Uterus (tissue), 2 donors: ENCODE results near the gene PKP4.
"Not testable (repeated sequence)": the region's sequence is repeated elsewhere in the genome, so short reads cannot be mapped to it uniquely, and the experiment has no call there.

ENCODE experiments used
- POLR2A ChIP-seq, 2 donors: fragments of 450-650 bp; IDR thresholded peaks; one replicate each; pipeline ENCODE4 v1.6.1; 2016; ENCODE audit warnings: antibody characterized with exemption in 2 of 2, mild to moderate bottlenecking in 1 of 2, moderate library complexity in 1 of 2
- TF ChIP-seq, protein P1 (sequence below), 4 experiments: fragments of 200-600 bp in 2 of 4; fragments of 450-650 bp in 2 of 4; sonication (generic) in 2 of 4; IDR thresholded peaks; one replicate each; pipeline ENCODE4 v1.5.1; 2016 to 2019; ENCODE audit warnings: antibody characterized with exemption in 4 of 4, mild to moderate bottlenecking in 2 of 4, moderate library complexity in 1 of 4

DNA sequence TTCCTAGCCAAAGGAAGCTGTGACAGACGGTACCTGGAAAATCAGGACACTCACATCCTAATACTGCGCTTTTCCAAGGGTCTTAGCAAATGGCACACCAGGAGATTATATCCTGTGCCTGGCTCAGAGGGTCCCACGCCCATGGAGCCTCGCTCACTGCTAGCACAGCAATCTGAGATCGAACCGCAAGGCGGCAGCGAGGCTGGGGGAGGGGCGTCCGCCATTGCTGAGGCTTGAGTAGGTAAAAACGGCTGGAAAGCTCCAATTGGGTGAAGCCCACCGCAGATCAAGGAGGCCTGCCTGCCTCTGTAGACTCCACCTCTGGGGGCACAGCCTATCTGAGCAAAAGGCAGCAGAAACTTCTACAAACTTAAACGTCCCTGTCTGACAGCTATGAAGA lies 23.0 kb upstream of the PKP4 start:
- TF ChIP-seq, protein P1, sequence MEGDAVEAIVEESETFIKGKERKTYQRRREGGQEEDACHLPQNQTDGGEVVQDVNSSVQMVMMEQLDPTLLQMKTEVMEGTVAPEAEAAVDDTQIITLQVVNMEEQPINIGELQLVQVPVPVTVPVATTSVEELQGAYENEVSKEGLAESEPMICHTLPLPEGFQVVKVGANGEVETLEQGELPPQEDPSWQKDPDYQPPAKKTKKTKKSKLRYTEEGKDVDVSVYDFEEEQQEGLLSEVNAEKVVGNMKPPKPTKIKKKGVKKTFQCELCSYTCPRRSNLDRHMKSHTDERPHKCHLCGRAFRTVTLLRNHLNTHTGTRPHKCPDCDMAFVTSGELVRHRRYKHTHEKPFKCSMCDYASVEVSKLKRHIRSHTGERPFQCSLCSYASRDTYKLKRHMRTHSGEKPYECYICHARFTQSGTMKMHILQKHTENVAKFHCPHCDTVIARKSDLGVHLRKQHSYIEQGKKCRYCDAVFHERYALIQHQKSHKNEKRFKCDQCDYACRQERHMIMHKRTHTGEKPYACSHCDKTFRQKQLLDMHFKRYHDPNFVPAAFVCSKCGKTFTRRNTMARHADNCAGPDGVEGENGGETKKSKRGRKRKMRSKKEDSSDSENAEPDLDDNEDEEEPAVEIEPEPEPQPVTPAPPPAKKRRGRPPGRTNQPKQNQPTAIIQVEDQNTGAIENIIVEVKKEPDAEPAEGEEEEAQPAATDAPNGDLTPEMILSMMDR (IDR thresholded peaks at IDR 0.05) = not testable (repeated sequence)
- not testable (repeated sequence) for TF ChIP-seq POLR2A (IDR thresholded peaks at IDR 0.05)
